Smooth muscle cell of the brain vasculature (primary cell): ENCODE measurements around the gene NDUFAF3.
"Not testable (repeated sequence)": the region's sequence is repeated elsewhere in the genome, so short reads cannot be mapped to it uniquely, and the experiment has no call there.

Experiments
- DNase-seq: peaks from one replicate; pipeline ENCODE4 v3.0.0-alpha.2; 2012; ENCODE audit warnings: low read depth, low spot score

NDUFAF3 gene

GRCh38 chr3:48999085-48999858 is 22.6 kb upstream of the NDUFAF3 start:
- no peak for DNase-seq

DNA sequence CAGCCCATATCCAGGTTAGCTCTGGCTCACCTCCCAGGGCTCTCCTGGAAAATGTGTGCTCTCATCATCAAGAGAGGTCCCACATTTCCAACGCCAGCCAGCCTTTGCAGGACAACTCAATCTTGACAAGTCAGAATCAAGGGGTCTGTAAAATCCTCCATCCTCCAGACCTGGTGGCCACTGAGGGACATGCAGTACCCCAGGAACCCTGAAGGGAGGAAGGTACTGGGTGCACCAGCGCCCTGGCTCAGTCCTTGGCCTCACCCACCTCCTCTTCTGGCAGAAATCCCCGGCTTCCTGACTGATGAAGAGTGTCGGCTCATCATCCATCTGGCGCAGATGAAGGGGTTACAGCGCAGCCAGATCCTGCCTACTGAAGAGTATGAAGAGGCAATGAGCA is 20.8 kb upstream of the NDUFAF3 start:
- DNase-seq: no peak

DNA sequence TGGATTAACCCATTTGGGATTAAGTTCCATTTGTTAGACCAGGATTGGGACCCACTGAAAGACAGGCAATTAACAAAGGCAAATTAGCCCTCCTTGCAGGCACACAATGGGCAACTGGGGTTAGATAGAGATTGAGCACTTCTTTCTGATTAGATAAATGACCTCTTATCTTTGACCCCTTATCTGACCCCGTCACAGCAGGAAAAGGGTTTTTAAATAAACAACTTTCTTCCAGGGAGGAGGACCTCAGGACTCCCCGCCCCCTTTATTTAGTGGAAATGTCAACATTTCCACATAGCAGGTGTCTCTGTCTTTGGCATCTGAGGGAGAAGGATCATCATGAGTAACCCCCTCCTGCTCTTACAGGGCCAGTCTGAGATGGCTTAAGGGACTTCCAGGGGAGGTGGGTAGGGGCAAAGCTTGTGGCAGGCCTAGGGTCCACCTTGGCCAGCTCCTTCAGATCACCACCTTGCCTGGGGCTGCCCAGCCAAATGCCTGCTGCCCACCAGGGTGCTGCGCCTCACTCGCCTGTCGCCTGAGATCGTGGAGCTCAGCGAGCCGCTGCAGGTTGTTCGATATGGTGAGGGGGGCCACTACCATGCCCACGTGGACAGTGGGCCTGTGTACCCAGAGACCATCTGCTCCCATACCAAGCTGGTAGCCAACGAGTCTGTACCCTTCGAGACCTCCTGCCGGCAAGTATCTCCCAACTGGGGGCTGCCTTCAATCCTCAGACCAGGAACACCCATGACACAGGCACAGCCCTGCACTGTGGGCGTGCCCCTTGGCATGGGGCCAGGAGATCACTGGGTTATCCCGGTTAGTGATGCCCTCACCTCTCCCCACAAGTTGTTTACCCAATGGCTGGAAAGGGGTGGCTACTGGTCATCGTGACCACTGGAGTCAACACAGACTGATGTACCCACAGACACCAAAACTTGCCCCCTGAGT is 17.3 kb upstream of the NDUFAF3 start:
- DNase-seq: no peak

DNA sequence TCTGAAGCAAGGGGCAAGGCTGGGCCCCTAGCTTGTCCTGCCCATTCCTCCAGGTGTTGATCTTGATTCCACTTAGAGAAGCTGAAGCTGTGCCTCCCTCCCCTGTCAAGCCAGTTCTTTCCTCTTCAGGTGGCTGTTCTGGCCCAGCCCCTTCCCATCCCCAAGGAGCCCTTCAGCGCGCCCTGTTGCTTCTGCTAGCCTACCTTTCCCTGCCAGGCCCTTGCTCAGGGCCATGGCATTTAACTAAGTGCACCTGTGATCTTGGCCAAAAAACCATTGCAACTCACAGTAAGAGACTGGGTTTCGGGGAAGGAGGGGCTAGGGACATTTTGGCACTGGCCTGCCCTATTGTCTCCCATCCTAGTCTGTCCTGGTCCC is 16.6 kb upstream of the NDUFAF3 start:
- no peak for DNase-seq

GRCh38 chr3:49005998-49006397 is 15.9 kb upstream of the NDUFAF3 start:
- DNase-seq: no peak

DNA sequence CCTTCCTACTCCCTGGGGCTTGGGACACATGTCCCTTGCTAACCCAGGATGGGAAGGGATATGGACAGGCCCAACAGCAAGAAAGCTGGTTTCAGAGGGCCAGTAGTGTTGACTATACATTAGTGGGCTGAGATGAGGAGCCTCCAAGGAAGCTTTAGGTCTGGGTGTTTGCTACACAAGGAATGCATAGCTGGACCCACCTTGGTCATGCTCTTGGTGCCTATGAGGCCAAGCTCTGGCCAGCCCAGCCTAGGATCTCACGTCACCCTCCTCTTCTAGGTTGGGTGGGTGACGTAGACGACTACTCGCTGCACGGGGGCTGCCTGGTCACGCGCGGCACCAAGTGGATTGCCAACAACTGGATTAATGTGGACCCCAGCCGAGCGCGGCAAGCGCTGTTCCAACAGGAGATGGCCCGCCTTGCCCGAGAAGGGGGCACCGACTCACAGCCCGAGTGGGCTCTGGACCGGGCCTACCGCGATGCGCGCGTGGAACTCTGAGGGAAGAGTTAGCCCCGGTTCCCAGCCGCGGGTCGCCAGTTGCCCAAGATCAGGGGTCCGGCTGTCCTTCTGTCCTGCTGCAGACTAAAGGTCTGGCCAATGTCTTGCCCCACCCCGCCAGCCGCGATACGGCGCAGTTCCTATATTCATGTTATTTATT is 15.4 kb upstream of the NDUFAF3 start:
- DNase-seq: no peak

- peak; percentile 94 for DNase-seq
Measured at GRCh38 chr3:49007068-49007770, 14.7 kb upstream of the NDUFAF3 start, which contains the start of gene WDR6. Gene WDR6 (plus strand): TSS chr3:49007391. CDS start chr3:49007432, 41 bp downstream.

DNA sequence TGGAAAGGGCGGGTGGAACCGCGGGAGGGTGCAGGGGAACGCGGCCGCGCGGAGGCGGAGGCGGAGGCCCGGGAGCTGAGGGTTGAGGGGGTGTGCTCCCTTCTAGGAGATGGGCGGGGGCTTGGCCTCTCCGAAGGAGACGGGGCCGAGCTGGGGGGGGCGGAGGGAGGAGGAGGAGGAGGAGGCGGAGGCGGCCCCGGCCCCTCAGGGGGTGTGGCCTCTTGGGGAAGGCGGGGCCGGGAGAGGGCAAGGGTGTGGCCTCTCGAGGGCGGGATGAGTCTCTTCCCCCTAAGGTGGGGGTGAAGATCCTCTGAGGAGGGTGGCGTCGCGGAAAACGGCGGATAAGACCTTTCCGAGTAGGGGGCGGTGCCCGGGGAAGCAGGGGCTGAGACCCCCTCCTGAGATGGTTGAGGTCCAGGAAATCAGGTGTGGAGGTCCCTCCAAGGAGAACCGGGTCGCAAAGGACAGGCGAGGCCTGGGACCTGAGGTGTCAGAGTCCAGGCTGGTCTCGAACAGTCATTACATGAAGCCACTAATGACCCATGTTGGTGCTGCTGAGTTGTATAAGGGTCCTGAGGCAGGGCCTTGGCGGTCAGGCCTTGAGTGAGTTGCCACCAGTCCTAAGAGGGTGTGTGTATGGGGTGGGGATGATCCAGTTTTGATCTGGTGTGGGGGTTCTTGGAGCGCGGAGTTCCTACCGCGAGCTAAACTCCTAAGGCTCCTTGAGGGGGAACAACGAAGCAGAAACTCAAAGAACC is 14.0 kb upstream of the NDUFAF3 start:
- no peak for DNase-seq

- not testable (repeated sequence) for DNase-seq
Measured at GRCh38 chr3:49008627-49009026, 13.3 kb upstream of the NDUFAF3 start.

- DNase-seq: no peak
Measured at GRCh38 chr3:49009396-49009795, 12.5 kb upstream of the NDUFAF3 start.

- no peak for DNase-seq
Measured at GRCh38 chr3:49012441-49013017, 9.4 kb upstream of the NDUFAF3 start.

DNA sequence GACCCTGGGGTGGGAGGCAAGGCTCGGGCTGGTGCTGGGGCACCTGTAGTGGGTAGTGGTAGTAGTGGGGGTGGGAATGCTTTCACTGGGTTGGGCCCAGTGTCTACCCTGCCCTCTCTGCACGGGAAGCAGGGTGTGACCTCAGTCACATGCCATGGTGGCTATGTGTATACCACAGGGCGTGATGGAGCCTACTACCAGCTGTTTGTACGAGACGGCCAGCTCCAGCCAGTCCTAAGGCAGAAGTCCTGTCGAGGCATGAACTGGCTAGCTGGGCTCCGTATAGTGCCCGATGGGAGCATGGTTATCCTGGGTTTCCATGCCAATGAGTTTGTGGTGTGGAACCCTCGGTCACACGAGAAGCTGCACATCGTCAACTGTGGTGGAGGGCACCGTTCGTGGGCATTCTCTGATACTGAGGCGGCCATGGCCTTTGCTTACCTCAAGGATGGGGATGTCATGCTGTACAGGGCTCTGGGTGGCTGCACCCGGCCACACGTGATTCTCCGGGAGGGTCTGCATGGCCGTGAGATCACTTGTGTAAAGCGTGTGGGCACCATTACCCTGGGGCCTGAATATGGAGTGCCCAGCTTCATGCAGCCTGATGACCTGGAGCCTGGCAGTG is 8.7 kb upstream of the NDUFAF3 start:
- no peak for DNase-seq

GRCh38 chr3:49013738-49014660 is 7.9 kb upstream of the NDUFAF3 start:
- DNase-seq: no peak

- no peak for DNase-seq
Measured at GRCh38 chr3:49015072-49015471, 6.8 kb upstream of the NDUFAF3 start.

DNA sequence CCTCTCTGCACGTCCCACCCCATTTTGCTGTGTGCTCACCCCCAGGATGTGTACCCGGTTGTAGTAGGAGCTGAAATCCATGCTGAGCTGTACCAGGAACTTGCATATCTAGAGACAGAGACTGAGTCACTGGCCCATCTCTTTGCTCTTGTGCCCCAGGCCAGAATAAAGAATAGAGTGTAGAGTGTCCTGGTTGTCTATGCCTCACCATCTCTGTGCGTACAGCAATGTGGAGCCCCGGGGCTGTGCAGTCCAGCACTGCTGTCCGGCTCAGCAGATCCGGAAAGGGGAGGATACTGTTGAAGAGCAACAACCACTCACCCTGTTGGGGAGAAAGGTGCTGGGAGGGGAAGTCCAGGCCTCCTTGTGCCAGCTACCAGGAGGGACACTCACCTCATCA is 6.2 kb upstream of the NDUFAF3 start:
- DNase-seq: no peak

- DNase-seq: no peak
Measured at GRCh38 chr3:49016414-49017228, 5.3 kb upstream of the NDUFAF3 start.

DNA sequence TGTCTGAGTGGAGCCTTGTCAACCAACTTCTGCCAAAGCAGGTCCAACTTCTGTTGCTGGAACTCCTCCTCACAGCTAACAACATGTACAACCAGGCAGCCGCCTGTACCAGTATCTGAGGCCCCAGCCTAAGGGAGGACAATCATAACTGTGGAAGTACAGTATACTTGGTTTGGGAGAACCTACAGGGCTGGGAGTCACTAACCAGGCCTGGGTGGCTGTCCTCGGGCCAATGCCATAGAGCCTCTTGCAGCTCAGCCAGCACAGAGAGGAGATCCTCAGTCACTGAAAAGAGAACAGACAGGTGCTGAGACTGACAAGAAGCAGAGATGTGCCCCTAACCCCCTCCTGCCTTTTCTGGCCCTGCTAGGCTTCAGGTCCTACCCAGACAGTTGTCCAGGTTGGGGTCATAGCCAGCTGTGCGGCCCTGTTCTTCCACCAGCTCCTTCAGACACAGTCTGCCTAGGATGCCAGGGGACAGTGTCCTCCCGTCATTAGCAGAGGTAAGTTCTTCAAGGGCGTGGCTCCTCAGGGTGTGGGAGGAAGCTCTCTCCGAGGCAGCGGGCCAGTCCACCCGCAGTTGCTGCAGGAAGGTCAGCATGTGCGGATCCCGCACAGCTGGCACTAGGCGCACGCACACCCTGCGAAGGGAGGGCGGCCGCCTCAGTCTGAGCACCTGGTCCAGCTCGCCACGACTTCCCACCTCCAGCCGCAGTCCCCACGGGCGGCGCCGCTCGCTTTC is 4.5 kb upstream of the NDUFAF3 start:
- no peak for DNase-seq
